H9 (cell line): ENCODE measurements around the gene MTA3. TPM values are rescaled to one million over a fixed set of nuclear protein-coding genes. Genes with fewer than 3 reads are reported as not detected.

Experiments
- DNase-seq: peaks from one replicate; pipeline ENCODE4 v3.0.0-alpha.2; 2017
- H2AFZ ChIP-seq: one replicate; pipeline ENCODE4 v1.6.1; 2013; ENCODE audit warnings: mild to moderate bottlenecking, low read length, control low read depth, moderate library complexity
- H2AK5ac ChIP-seq: 2 replicates; pipeline ENCODE4 v1.6.1; 2013; ENCODE audit warnings: low read length, control low read depth, mixed read lengths; ENCODE audit not compliant: insufficient read length
- H2BK120ac ChIP-seq: one replicate; pipeline ENCODE4 v1.6.1; 2013; ENCODE audit warnings: low read depth, mild to moderate bottlenecking, low read length, control low read depth, inconsistent platforms; ENCODE audit not compliant: poor library complexity, severe bottlenecking
- H2BK12ac ChIP-seq: 2 replicates; pipeline ENCODE4 v1.6.1; 2013; ENCODE audit warnings: low read length, control low read depth, mixed read lengths, low read depth; ENCODE audit not compliant: insufficient read length
- H2BK15ac ChIP-seq: 2 replicates; pipeline ENCODE4 v1.6.1; 2013; ENCODE audit warnings: low read depth, low read length, control low read depth
- H2BK20ac ChIP-seq: one replicate; pipeline ENCODE4 v1.6.1; 2013; ENCODE audit warnings: low read depth, mild to moderate bottlenecking, low read length, control low read depth, inconsistent platforms; ENCODE audit not compliant: poor library complexity, severe bottlenecking
- H2BK5ac ChIP-seq: 2 replicates; pipeline ENCODE4 v1.6.1; 2013; ENCODE audit warnings: low read length, control low read depth, mixed read lengths; ENCODE audit not compliant: insufficient read length
- H3K14ac ChIP-seq: 2 replicates; pipeline ENCODE4 v1.6.1; 2013; ENCODE audit warnings: low read length, control low read depth; ENCODE audit not compliant: insufficient read depth
- H3K18ac ChIP-seq: 2 replicates; pipeline ENCODE4 v1.6.1; 2013; ENCODE audit warnings: low read depth, mild to moderate bottlenecking, mixed read lengths, low read length, control low read depth; ENCODE audit not compliant: insufficient read length
- H3K23ac ChIP-seq: 2 replicates; pipeline ENCODE4 v1.6.1; 2013; ENCODE audit warnings: low read length, control low read depth, mixed read lengths, low read depth; ENCODE audit not compliant: insufficient read length
- H3K23me2 ChIP-seq: 2 replicates; pipeline ENCODE4 v1.6.1; 2013; ENCODE audit warnings: low read depth, mild to moderate bottlenecking, mixed read lengths, low read length, control low read depth; ENCODE audit not compliant: insufficient read length, poor library complexity, severe bottlenecking
- H3K27ac ChIP-seq: 2 replicates; pipeline ENCODE4 v1.5.1; 2013; ENCODE audit warnings: low read length, control low read depth, mixed read lengths, low read depth; ENCODE audit not compliant: insufficient read length
- H3K27me3 ChIP-seq: 2 replicates; pipeline ENCODE4 v1.6.1; 2013; ENCODE audit warnings: low read length, control low read depth, inconsistent platforms; ENCODE audit not compliant: insufficient read depth
- H3K4ac ChIP-seq: 2 replicates; pipeline ENCODE4 v1.6.1; 2013; ENCODE audit warnings: low read depth, mild to moderate bottlenecking, control low read depth, inconsistent platforms, low read length, moderate library complexity
- H3K4me1 ChIP-seq: 2 replicates; pipeline ENCODE4 v1.6.1; 2013; ENCODE audit warnings: low read length, control low read depth, inconsistent platforms; ENCODE audit not compliant: insufficient read depth
- H3K4me2 ChIP-seq: 2 replicates; pipeline ENCODE4 v1.6.1; 2013; ENCODE audit warnings: low read length, control low read depth, mixed read lengths; ENCODE audit not compliant: insufficient read length, insufficient read depth
- H3K56ac ChIP-seq: 2 replicates; pipeline ENCODE4 v1.6.1; 2013; ENCODE audit warnings: low read depth, mild to moderate bottlenecking, mixed read lengths, low read length, control low read depth; ENCODE audit not compliant: insufficient read length
- H3K79me1 ChIP-seq: 2 replicates; pipeline ENCODE4 v1.6.1; 2013; ENCODE audit warnings: low read depth, mild to moderate bottlenecking, moderate library complexity, low read length, control low read depth, inconsistent platforms; ENCODE audit not compliant: insufficient read depth, poor library complexity, severe bottlenecking
- H3K79me2 ChIP-seq: 2 replicates; pipeline ENCODE4 v1.6.1; 2013; ENCODE audit warnings: low read length, control low read depth, inconsistent platforms; ENCODE audit not compliant: insufficient read depth
- H3K9ac ChIP-seq: 2 replicates; pipeline ENCODE4 v1.6.1; 2013; ENCODE audit warnings: low read length, control low read depth, mixed read lengths; ENCODE audit not compliant: insufficient read length; ENCODE audit errors: extremely low read depth
- H3K9me3 ChIP-seq: one replicate; pipeline ENCODE4 v1.6.1; 2013; ENCODE audit warnings: low read depth, low read length, inconsistent platforms; ENCODE audit not compliant: control insufficient read depth
- H3T11ph ChIP-seq: one replicate; pipeline ENCODE4 v1.6.1; 2013; ENCODE audit warnings: mild to moderate bottlenecking, low read length, control low read depth, inconsistent platforms
- H4K20me1 ChIP-seq: one replicate; pipeline ENCODE4 v1.6.1; 2013; ENCODE audit not compliant: control insufficient read depth, insufficient read length, insufficient read depth
- H4K5ac ChIP-seq: 2 replicates; pipeline ENCODE4 v1.6.1; 2013; ENCODE audit warnings: low read depth, mild to moderate bottlenecking, mixed read lengths, low read length, control low read depth; ENCODE audit not compliant: insufficient read length
- H4K8ac ChIP-seq: replicated peaks from 2 replicates; pipeline ENCODE4 v1.6.1; 2013; ENCODE audit warnings: low read length, control low read depth, mixed read lengths, low read depth; ENCODE audit not compliant: insufficient read length
- H4K91ac ChIP-seq: 2 replicates; pipeline ENCODE4 v1.6.1; 2013; ENCODE audit warnings: low read depth, mild to moderate bottlenecking, moderate library complexity, mixed read lengths, low read length, control low read depth; ENCODE audit not compliant: insufficient read length
- H3K27ac Mint-ChIP-seq, 3 experiments: 2 replicates in 2 of 3; 3 replicates in 1 of 3; pipeline ENCODE4 v1.8.0; 2020 to 2021; ENCODE audit warnings: mixed read lengths in 3 of 3, mild to moderate bottlenecking in 1 of 3, moderate library complexity in 1 of 3
- H3K27me3 Mint-ChIP-seq: 2 replicates; pipeline ENCODE4 v1.8.0; 2021; ENCODE audit warnings: low read depth, mild to moderate bottlenecking, moderate library complexity, mixed read lengths
- H3K36me3 Mint-ChIP-seq, 3 experiments: 2 replicates in 2 of 3; 3 replicates in 1 of 3; pipeline ENCODE4 v1.8.0; 2020 to 2021; ENCODE audit warnings: low read depth in 3 of 3, mixed read lengths in 3 of 3; ENCODE audit not compliant: insufficient read depth in 1 of 3
- H3K4me1 Mint-ChIP-seq, 2 experiments: 2 replicates each; pipeline ENCODE4 v1.8.0; 2020; ENCODE audit warnings: mixed read lengths in 2 of 2
- H3K4me3 Mint-ChIP-seq, 2 experiments: 2 replicates in 1 of 2; 3 replicates in 1 of 2; pipeline ENCODE4 v1.8.0; 2020 to 2021; ENCODE audit warnings: mild to moderate bottlenecking in 2 of 2, mixed read lengths in 2 of 2, moderate library complexity in 1 of 2
- H3K9me3 Mint-ChIP-seq, 2 experiments: 2 replicates in 1 of 2; 3 replicates in 1 of 2; pipeline ENCODE4 v1.8.0; 2020; ENCODE audit warnings: mild to moderate bottlenecking in 2 of 2, mixed read lengths in 2 of 2, moderate library complexity in 1 of 2
- WGBS: extraction: QIAGEN DNeasy Blood & Tissue Kit; methylation state at CpG from one replicate; pipeline ENCODE4 v1.1.7; 2013; ENCODE audit warnings: missing lambda C conversion rate, low lambda C conversion rate, mixed read lengths; ENCODE audit not compliant: insufficient read length; ENCODE audit errors: extremely low coverage; 5-methylcytosine and 5-hydroxymethylcytosine counted together
- total RNA-seq: library from RNA; stranded (reverse); gene quantifications from 2 replicates; pipeline ENCODE4 v1.2.1, GENCODE V29; 2021
- TF ChIP-seq, protein P1 (sequence below): fragments of 200-600 bp; sonication (generic); conservative IDR thresholded peaks from 3 replicates; pipeline ENCODE4 v1.8.0; 2021; ENCODE audit warnings: antibody characterized with exemption, mild to moderate bottlenecking

Gene MTA3
- total RNA-seq, 1 experiment from 2014 or later: 253 TPM

DNA sequence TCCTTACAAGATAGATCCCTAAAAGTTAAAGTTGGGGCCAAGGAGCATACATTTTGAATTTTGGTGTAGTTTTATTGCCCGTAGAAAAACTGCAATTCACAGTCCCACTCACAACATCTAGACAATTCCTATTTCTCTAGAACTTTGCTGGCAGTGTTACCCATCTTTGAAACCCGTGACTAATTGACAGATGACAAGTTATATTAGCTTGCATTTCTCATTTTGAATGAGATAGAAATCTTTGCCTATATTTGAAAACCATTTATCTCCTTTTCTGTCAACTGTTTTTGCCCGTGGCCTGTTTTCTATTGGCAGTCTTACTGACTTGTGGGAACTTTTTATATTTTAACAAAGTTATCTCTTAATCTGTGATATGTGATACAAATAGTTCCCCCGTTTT lies 145.5 kb downstream of the MTA3 start:
- Histone ChIP-seq H3K18ac (no peak overlapping the region), H2BK15ac (no peak overlapping the region)

More for the DNA sequence above, 145.5 kb downstream of the MTA3 start:
- H3T11ph ChIP-seq: no peak overlapping the region
- no peak for DNase-seq
- no peak overlapping the region for H4K91ac ChIP-seq
- no peak overlapping the region for H4K8ac ChIP-seq
- Mint-ChIP-seq H3K27me3 (no peaks in the 10 kb centered on the region), H3K9me3 (no peaks in the 10 kb centered on the region), H3K4me1 (peaks cover 12 to 14% of the 10 kb centered on the region in 2 experiments), H3K36me3 (peaks cover 2 to 9% (median 4%) of the 10 kb centered on the region in 3 experiments; a peak in 6 of 7 replicates), H3K27ac (peak overlapping the region in 1 of 3 experiments; percentile 2; a peak in 1 of 7 replicates), H3K4me3 (no peak overlapping the region)
- H3K56ac ChIP-seq: no peak overlapping the region
- no peak overlapping the region for H3K27ac ChIP-seq
- H3K4me1 ChIP-seq: no peaks in the 10 kb centered on the region
- no peak overlapping the region for H3K9ac ChIP-seq
- H2BK120ac ChIP-seq: no peak overlapping the region
- H3K27me3 ChIP-seq: no peaks in the 10 kb centered on the region
- no peak overlapping the region for H3K4me2 ChIP-seq
- no CpG with 5 or more reads among the region's 4 CpGs for WGBS
- H3K23ac ChIP-seq: no peak overlapping the region
- no peaks in the 10 kb centered on the region for H4K20me1 ChIP-seq
- H3K79me2 ChIP-seq: no peaks in the 10 kb centered on the region
- H2BK12ac ChIP-seq: no peak overlapping the region
- H2AK5ac ChIP-seq: no peak overlapping the region
- no peaks in the 10 kb centered on the region for H3K79me1 ChIP-seq
- H2AFZ ChIP-seq: no peak overlapping the region
- no peak overlapping the region for H3K14ac ChIP-seq
- H2BK20ac ChIP-seq: no peak overlapping the region
- TF ChIP-seq, protein P1, sequence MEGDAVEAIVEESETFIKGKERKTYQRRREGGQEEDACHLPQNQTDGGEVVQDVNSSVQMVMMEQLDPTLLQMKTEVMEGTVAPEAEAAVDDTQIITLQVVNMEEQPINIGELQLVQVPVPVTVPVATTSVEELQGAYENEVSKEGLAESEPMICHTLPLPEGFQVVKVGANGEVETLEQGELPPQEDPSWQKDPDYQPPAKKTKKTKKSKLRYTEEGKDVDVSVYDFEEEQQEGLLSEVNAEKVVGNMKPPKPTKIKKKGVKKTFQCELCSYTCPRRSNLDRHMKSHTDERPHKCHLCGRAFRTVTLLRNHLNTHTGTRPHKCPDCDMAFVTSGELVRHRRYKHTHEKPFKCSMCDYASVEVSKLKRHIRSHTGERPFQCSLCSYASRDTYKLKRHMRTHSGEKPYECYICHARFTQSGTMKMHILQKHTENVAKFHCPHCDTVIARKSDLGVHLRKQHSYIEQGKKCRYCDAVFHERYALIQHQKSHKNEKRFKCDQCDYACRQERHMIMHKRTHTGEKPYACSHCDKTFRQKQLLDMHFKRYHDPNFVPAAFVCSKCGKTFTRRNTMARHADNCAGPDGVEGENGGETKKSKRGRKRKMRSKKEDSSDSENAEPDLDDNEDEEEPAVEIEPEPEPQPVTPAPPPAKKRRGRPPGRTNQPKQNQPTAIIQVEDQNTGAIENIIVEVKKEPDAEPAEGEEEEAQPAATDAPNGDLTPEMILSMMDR: no peak
- no peak overlapping the region for H3K4ac ChIP-seq
- no peaks in the 10 kb centered on the region for H3K9me3 ChIP-seq
- no peaks in the 10 kb centered on the region for H3K23me2 ChIP-seq
- H4K5ac ChIP-seq: no peak overlapping the region
- H2BK5ac ChIP-seq: no peak overlapping the region
